Measurements from ENCODE around the gene HINFP.
A peak's percentile ranks its signal among the peaks of the same experiment; 100 is the strongest.

Gene HINFP

GRCh38 chr11:119110439-119110838 lies 10.9 kb upstream of the HINFP start:
- Mint-ChIP-seq H3K27me3 (ENCODE audit: low read depth) (no peaks in the 10 kb centered on the region), H3K9me3 (no peaks in the 10 kb centered on the region), H3K4me3 (peak overlapping the region in 2 of 3 experiments; percentile 17 to 89), H3K4me1 (peaks cover 36% of the 10 kb centered on the region), H3K36me3 (ENCODE audit: low read depth) (peaks cover 21% of the 10 kb centered on the region), H3K27ac (no peak overlapping the region)
- no peak for TF ChIP-seq CTCF (IDR thresholded peaks at IDR 0.05; ENCODE audit: unreplicated experiment in 3 of 3)

GRCh38 chr11:119111361-119111925 lies 9.9 kb upstream of the HINFP start:
- H3K4me1 Mint-ChIP-seq, result peaks cover 29% of the 10 kb centered on the region
- TF ChIP-seq CTCF (IDR thresholded peaks at IDR 0.05; ENCODE audit: unreplicated experiment in 3 of 3), result no peak
- H3K27me3 Mint-ChIP-seq (ENCODE audit: low read depth), result no peaks in the 10 kb centered on the region
- H3K4me3 Mint-ChIP-seq, result no peak overlapping the region
- H3K9me3 Mint-ChIP-seq, result no peaks in the 10 kb centered on the region
- no peak overlapping the region for H3K27ac Mint-ChIP-seq
- peaks cover 25% of the 10 kb centered on the region for H3K36me3 Mint-ChIP-seq (ENCODE audit: low read depth)

- Mint-ChIP-seq H3K9me3 (no peaks in the 10 kb centered on the region), H3K36me3 (ENCODE audit: low read depth) (peaks cover 25% of the 10 kb centered on the region), H3K27ac (no peak overlapping the region), H3K27me3 (ENCODE audit: low read depth) (no peaks in the 10 kb centered on the region), H3K4me1 (peaks cover 23% of the 10 kb centered on the region), H3K4me3 (no peak overlapping the region)
- TF ChIP-seq CTCF (IDR thresholded peaks at IDR 0.05; ENCODE audit: unreplicated experiment in 3 of 3), result no peak
These were observed 8.9 kb upstream of the HINFP start for GRCh38 chr11:119112314-119113020.

- Mint-ChIP-seq H3K27ac (no peak overlapping the region), H3K9me3 (no peaks in the 10 kb centered on the region), H3K36me3 (ENCODE audit: low read depth) (peaks cover 25% of the 10 kb centered on the region), H3K27me3 (ENCODE audit: low read depth) (no peaks in the 10 kb centered on the region), H3K4me1 (peaks cover 15% of the 10 kb centered on the region), H3K4me3 (no peak overlapping the region)
- TF ChIP-seq CTCF (IDR thresholded peaks at IDR 0.05; ENCODE audit: unreplicated experiment in 3 of 3), result no peak
These were observed 7.7 kb upstream of the HINFP start for GRCh38 chr11:119113716-119114115.

GRCh38 chr11:119114351-119114750 lies 7.0 kb upstream of the HINFP start:
- no peak overlapping the region for H3K27ac Mint-ChIP-seq
- H3K4me3 Mint-ChIP-seq, result no peak overlapping the region
- no peaks in the 10 kb centered on the region for H3K9me3 Mint-ChIP-seq
- TF ChIP-seq CTCF (IDR thresholded peaks at IDR 0.05; ENCODE audit: unreplicated experiment in 3 of 3), result no peak
- peaks cover 8% of the 10 kb centered on the region for H3K4me1 Mint-ChIP-seq
- no peaks in the 10 kb centered on the region for H3K27me3 Mint-ChIP-seq (ENCODE audit: low read depth)
- peaks cover 25% of the 10 kb centered on the region for H3K36me3 Mint-ChIP-seq (ENCODE audit: low read depth)
